ENCODE data around the gene NHSL1.

GRCh38 chr6:138476116-138476515 lies 23.2 kb downstream of the NHSL1 start:
- TF ChIP-seq, protein P1, sequence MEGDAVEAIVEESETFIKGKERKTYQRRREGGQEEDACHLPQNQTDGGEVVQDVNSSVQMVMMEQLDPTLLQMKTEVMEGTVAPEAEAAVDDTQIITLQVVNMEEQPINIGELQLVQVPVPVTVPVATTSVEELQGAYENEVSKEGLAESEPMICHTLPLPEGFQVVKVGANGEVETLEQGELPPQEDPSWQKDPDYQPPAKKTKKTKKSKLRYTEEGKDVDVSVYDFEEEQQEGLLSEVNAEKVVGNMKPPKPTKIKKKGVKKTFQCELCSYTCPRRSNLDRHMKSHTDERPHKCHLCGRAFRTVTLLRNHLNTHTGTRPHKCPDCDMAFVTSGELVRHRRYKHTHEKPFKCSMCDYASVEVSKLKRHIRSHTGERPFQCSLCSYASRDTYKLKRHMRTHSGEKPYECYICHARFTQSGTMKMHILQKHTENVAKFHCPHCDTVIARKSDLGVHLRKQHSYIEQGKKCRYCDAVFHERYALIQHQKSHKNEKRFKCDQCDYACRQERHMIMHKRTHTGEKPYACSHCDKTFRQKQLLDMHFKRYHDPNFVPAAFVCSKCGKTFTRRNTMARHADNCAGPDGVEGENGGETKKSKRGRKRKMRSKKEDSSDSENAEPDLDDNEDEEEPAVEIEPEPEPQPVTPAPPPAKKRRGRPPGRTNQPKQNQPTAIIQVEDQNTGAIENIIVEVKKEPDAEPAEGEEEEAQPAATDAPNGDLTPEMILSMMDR (IDR thresholded peaks at IDR 0.05; ENCODE audit: low read depth, low read length) = no peak
- TF ChIP-seq EZH2phosphoT487 (IDR thresholded peaks at IDR 0.05; ENCODE audit: low read depth) = no peak

All from OCI-LY3 (cell line).